CD4-positive, alpha-beta T cell treated with Interleukin-1 beta for 1 hour (primary cell): Measurements from ENCODE around the gene RBM6.

Experiments
- DNase-seq, 2 donors: peaks; one replicate each; pipeline ENCODE4 v3.0.0-alpha.2; 2020 to 2022

Gene RBM6

GRCh38 chr3:50095352-50095998 lies 155.5 kb downstream of the RBM6 start:
- DNase-seq: no peak

GRCh38 chr3:50100386-50100785 lies 160.4 kb downstream of the RBM6 start:
- no peak for DNase-seq

- DNase-seq: no peak
These were observed 161.3 kb downstream of the RBM6 start for GRCh38 chr3:50100956-50101845.

GRCh38 chr3:50102558-50102957 lies 162.6 kb downstream of the RBM6 start:
- no peak for DNase-seq

GRCh38 chr3:50111757-50112156 lies 171.8 kb downstream of the RBM6 start:
- no peak for DNase-seq

- DNase-seq: no peak
These were observed 172.5 kb downstream of the RBM6 start for GRCh38 chr3:50112462-50112861.

GRCh38 chr3:50117120-50117519 lies 177.2 kb downstream of the RBM6 start:
- no peak for DNase-seq

GRCh38 chr3:50118237-50118636 lies 178.3 kb downstream of the RBM6 start:
- DNase-seq: no peak

GRCh38 chr3:50119786-50120185 lies 179.8 kb downstream of the RBM6 start:
- no peak for DNase-seq

- DNase-seq: no peak
These were observed 180.6 kb downstream of the RBM6 start for GRCh38 chr3:50120364-50121071.

GRCh38 chr3:50121072-50122032 lies 181.4 kb downstream of the RBM6 start:
- DNase-seq: peak; percentile 64 to 66

- no peak for DNase-seq
These were observed 182.1 kb downstream of the RBM6 start for GRCh38 chr3:50122071-50122470.

- no peak for DNase-seq
These were observed 182.9 kb downstream of the RBM6 start for GRCh38 chr3:50122661-50123391.

GRCh38 chr3:50123394-50124051 lies 183.6 kb downstream of the RBM6 start:
- no peak for DNase-seq

- no peak for DNase-seq
These were observed 184.3 kb downstream of the RBM6 start for GRCh38 chr3:50124052-50124799.

GRCh38 chr3:50124800-50125178 lies 184.8 kb downstream of the RBM6 start:
- no peak for DNase-seq

GRCh38 chr3:50125541-50126286 lies 185.8 kb downstream of the RBM6 start:
- DNase-seq: no peak

- DNase-seq: no peak
These were observed 186.6 kb downstream of the RBM6 start for GRCh38 chr3:50126287-50127211.
